Measurements from ENCODE around the gene BPIFB6.

The BPIFB6 gene

DNA sequence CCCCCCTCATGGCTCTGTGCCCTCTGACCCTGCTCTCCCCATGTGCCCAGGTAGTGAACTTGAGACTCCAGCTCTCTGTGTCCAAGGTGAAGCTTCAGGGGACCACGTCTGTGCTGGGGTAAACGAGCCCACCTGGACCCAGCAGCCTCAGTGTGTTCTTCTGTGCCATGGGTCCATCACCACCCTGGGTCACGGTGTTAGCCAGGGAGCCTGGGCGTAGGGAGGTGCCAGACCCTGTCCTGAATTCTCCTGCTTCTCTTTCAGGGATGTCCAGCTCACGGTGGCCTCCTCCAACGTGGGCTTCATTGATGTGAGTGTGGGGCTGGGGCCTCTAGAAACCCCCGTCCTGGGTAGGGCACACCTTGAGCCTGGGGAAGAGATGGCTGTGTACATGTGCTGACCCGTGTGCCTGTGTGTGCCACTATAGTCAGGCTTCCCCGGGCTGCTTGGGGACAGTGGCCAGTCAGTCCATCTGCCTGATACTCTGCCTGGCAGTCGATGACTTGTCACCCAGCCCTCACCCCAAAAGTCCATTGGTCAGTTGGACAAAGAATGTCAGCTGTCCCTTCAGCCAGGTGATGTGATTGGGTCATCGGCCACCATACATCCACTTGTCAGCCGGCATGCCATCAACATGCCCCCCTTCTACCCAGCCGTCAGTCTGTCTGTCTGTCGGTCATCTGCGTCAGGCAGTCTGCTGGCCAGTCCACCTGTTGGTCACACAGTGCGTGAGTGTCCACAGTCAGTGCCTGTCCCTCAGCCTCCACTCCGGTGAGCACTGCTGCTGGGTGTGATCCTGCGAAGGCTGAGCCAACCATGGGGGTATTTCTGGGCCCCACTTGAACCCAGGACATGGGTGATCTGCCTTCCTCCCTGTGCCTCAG, 10.9 kb upstream of the BPIFB6 start:
- in situ Hi-C loops (cut with HindIII; ENCODE audit: low sequenced_read_pairs): no loop called here
- no peak for DNase-seq (ENCODE audit: low read depth)
- TF ChIP-seq, protein P1, sequence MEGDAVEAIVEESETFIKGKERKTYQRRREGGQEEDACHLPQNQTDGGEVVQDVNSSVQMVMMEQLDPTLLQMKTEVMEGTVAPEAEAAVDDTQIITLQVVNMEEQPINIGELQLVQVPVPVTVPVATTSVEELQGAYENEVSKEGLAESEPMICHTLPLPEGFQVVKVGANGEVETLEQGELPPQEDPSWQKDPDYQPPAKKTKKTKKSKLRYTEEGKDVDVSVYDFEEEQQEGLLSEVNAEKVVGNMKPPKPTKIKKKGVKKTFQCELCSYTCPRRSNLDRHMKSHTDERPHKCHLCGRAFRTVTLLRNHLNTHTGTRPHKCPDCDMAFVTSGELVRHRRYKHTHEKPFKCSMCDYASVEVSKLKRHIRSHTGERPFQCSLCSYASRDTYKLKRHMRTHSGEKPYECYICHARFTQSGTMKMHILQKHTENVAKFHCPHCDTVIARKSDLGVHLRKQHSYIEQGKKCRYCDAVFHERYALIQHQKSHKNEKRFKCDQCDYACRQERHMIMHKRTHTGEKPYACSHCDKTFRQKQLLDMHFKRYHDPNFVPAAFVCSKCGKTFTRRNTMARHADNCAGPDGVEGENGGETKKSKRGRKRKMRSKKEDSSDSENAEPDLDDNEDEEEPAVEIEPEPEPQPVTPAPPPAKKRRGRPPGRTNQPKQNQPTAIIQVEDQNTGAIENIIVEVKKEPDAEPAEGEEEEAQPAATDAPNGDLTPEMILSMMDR (IDR thresholded peaks at IDR 0.05; ENCODE audit: low read depth, low read length, missing control alignments): no peak
- no peak overlapping the region for H3K4me3 ChIP-seq (ENCODE audit: low read depth, low read length)

DNA sequence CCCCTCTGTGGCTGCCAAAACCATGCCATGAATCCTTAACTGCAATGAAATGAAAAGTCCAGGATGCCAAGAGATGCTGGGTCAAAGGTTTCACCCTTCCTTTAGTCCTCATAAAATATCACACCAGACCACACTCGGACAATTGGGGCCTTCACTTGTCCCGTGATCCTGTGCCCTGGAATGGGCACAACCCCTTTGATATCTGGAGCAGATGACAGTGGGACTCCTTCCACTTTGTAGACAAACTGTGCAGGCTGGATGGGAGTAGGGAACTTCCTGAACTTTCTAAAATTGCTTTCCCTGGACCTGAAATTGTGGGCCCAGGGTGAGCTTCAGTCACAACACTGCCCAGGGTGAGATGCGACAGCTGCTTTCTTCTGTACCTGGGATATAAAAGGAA, 9.6 kb upstream of the BPIFB6 start:
- in situ Hi-C loops (cut with HindIII; ENCODE audit: low sequenced_read_pairs): no loop called here
- no peak overlapping the region for H3K4me3 ChIP-seq (ENCODE audit: low read depth, low read length)
- TF ChIP-seq, protein P1 (IDR thresholded peaks at IDR 0.05; ENCODE audit: low read depth, low read length, missing control alignments): no peak
- DNase-seq (ENCODE audit: low read depth): no peak

DNA sequence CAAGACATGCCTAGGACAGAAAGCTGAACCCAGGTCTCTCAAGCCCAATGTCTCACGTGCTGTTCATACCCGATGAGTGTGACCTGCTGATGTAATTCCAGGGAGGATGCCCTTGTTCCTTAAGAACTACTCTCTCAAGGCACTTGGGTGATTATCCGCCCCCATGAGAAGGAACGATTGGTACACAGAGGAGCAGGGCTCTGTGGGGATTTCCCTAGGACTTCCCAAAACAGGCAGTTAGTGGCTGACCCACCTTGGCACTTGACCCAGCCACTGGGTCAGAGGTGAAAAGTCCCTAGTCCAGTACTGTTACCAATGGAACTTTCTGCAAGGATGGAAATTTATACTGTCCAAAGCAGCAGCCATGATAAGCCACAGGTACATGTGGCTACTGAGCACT, 9.2 kb upstream of the BPIFB6 start:
- H3K4me3 ChIP-seq (ENCODE audit: low read depth, low read length): no peak overlapping the region
- in situ Hi-C loops (cut with HindIII; ENCODE audit: low sequenced_read_pairs): no loop called here
- TF ChIP-seq, protein P1 (IDR thresholded peaks at IDR 0.05; ENCODE audit: low read depth, low read length, missing control alignments): no peak
- no peak for DNase-seq (ENCODE audit: low read depth)

DNA sequence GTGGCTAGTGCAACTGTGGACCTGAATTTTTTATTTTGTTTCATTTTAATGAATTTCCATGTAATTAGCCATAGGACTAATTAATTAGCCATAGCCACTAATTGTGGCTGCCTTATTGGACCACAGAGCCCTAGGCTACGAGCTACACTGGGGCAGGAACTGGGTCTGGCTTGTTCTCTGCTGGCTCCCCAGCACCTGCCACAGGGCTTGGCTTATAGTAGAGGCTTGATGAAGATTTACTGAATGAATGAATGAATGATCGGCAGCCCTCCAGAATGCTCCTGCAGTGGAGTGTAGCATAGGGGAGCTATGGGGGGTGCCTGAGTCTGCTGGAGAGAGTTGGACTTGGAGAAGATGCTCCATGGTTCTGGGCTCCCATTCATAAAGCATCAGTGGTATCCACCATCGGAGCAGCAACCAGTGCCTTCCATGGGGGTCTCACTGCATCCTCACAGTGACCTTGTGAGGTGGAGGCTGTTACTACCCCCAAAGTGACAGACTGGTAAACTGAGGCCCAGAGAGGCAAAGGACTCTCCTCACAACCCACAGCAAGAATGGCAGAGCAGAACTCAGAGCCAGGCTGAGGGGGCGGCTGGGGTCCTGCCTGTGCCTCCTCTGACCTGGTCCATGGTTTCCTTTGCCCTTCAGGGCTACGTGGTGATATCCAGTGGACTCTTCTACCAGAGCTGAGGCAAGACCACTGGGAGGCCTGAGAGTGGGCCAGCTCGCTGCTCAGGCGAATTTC, 8.6 kb upstream of the BPIFB6 start:
- H3K4me3 ChIP-seq (ENCODE audit: low read depth, low read length): no peak overlapping the region
- TF ChIP-seq, protein P1 (IDR thresholded peaks at IDR 0.05; ENCODE audit: low read depth, low read length, missing control alignments): no peak
- in situ Hi-C loops (cut with HindIII; ENCODE audit: low sequenced_read_pairs): no loop called here
- no peak for DNase-seq (ENCODE audit: low read depth)

DNA sequence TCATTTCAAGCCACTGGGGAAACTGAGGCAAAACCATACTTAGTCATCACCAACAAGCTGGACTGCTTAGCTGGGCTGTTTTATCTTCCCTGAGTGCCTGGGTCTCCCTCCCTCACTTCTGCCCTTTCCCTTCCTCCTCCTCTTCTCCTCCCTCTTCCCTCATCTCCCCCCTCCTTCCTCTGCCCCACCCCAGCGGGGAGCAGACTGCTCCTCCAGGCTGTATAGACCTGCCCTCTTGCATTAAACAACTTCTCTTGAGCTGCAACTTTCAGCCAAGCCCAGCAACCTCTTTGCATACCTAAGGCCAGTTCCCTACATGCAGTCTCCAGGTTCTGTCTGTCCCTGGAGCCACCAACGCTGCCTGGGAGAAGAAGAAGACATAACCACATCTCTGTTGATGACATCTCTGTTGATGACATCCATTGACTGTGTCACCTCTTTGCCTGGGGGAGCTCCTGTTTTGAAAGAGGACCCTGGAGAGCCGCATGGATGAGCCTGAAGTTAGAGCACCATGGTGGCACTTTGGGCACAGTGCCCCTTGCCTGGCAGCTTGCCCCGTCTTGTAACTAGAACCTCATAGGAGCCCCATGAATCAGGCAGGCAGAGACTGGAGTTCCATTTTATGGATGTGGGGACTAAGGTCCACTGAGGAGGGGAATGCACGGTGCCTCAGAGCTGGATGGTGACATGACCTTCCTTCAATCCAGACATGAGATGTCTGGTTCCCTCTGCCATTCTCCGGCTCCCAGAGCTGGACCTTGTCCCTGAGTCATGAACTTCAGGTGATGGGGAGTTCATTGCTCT, 7.8 kb upstream of the BPIFB6 start:
- in situ Hi-C loops (cut with HindIII; ENCODE audit: low sequenced_read_pairs): no loop called here
- no peak for DNase-seq (ENCODE audit: low read depth)
- TF ChIP-seq, protein P1 (IDR thresholded peaks at IDR 0.05; ENCODE audit: low read depth, low read length, missing control alignments): no peak
- no peak overlapping the region for H3K4me3 ChIP-seq (ENCODE audit: low read depth, low read length)

DNA sequence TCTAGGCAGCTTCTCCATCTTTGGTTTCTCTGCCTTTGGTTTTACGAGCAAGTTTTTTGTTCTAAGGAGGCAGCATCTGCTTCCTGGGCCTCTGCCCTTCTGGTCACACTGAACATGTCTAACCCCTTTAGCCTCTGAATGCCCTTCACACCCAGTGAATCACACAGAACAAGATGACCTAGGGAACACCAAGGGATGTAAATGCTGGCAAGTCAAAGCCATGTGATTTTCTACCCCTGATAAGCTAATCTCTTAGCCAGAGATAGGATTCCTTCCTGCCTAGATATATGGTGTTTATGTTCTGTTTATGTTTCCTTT, 7.2 kb upstream of the BPIFB6 start:
- in situ Hi-C loops (cut with HindIII; ENCODE audit: low sequenced_read_pairs): no loop called here
- H3K4me3 ChIP-seq (ENCODE audit: low read depth, low read length): no peak overlapping the region
- TF ChIP-seq, protein P1 (IDR thresholded peaks at IDR 0.05; ENCODE audit: low read depth, low read length, missing control alignments): no peak
- no peak for DNase-seq (ENCODE audit: low read depth)
